Gastroesophageal sphincter (tissue), 2 donors: Measurements from ENCODE around the gene TXK.

ENCODE experiments used
- EP300 ChIP-seq: sonication (generic); formaldehyde crosslinking; IDR thresholded peaks from one replicate; pipeline ENCODE4 v1.6.1; 2017; ENCODE audit warnings: antibody characterized with exemption, mild to moderate bottlenecking
- POLR2A ChIP-seq, 2 donors: fragments of 450-650 bp; IDR thresholded peaks; one replicate each; pipeline ENCODE4 v1.6.1; 2017; ENCODE audit warnings: antibody characterized with exemption in 2 of 2, mild to moderate bottlenecking in 2 of 2, moderate library complexity in 1 of 2
- POLR2AphosphoS5 ChIP-seq: sonication (generic); formaldehyde crosslinking; IDR thresholded peaks from one replicate; pipeline ENCODE4 v1.6.1; 2017; ENCODE audit warnings: antibody characterized with exemption

DNA sequence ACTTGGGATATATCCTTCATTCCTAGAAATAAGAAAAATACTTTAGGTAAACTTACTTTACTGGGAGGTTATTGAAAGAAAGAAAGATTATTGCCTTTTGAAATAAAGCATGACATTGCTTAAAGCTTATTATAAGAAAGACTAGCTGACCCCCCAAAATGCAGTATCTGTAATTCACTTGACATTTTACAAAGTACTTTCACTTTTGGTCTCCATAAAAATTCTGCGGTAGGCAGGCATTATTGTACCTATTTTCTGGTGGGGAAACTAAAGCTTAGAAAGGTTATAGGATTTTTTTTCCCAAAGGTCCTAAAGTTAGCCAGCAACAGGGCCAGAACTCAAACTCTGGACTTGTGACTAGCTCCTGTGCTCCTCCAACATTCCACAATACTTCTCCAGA is 29.7 kb upstream of the TXK start:
- TF ChIP-seq POLR2A (IDR thresholded peaks at IDR 0.05), result no peak
- no peak for TF ChIP-seq EP300
- TF ChIP-seq POLR2AphosphoS5, result no peak
